Bronchial epithelial cell (primary cell): ENCODE measurements around the gene RIOK3. TPM values are rescaled to one million over a fixed set of nuclear protein-coding genes. Genes with fewer than 3 reads are reported as not detected.
A peak's percentile ranks its signal among the peaks of the same experiment; 100 is the strongest.

Experiments
- DNase-seq: peaks from one replicate; pipeline ENCODE4 v3.0.0-alpha.2; 2010; ENCODE audit warnings: low read depth
- FAIRE-seq: peaks from 2 replicates; lab custom pipeline; 2011; peaks lifted over from hg19 to GRCh38; lab: Jason Lieb, UNC
- H3K27me3 ChIP-seq: 2 replicates; pipeline ENCODE4 v1.5.1; 2011; ENCODE audit warnings: low read length; ENCODE audit not compliant: control insufficient read depth, insufficient read depth
- H3K36me3 ChIP-seq: 2 replicates; pipeline ENCODE4 v1.5.1; 2011; ENCODE audit warnings: low read length; ENCODE audit not compliant: control insufficient read depth, insufficient read depth
- H3K4me3 ChIP-seq: 2 replicates; pipeline ENCODE4 v1.5.1; 2011; ENCODE audit warnings: mild to moderate bottlenecking, low read depth, low read length, control low read depth
- CTCF ChIP-seq: IDR thresholded peaks from 2 replicates; pipeline ENCODE4 v1.5.1; 2011; ENCODE audit warnings: mild to moderate bottlenecking, moderate library complexity, low read length, control low read depth, inconsistent platforms; ENCODE audit not compliant: insufficient read depth, severe bottlenecking
- total RNA-seq: library from RNA; depleted of rRNA; stranded (reverse); fragments of >200 nt; gene quantifications from 2 replicates; pipeline ENCODE4 v1.2.1, GENCODE V29; 2014

Gene RIOK3
- total RNA-seq, 1 donor from 2014 or later: 144 TPM

GRCh38 chr18:23453680-23454058 lies 582 bp downstream of the RIOK3 start:
- TF ChIP-seq CTCF: no peak
- Histone ChIP-seq H3K27me3 (no peaks in the 10 kb centered on the region), H3K36me3 (no peaks in the 10 kb centered on the region), H3K4me3 (peak overlapping the region; percentile 73)
- FAIRE-seq: no peak
- peak; percentile 96 for DNase-seq

- no peak overlapping the region for H3K4me3 ChIP-seq
- DNase-seq (no peak), FAIRE-seq (no peak)
- no peaks in the 10 kb centered on the region for H3K27me3 ChIP-seq
- no peak for TF ChIP-seq CTCF
- peaks cover 2% of the 10 kb centered on the region for H3K36me3 ChIP-seq
Observed at GRCh38 chr18:23456835-23457234, 3.7 kb downstream of the RIOK3 start.

DNA sequence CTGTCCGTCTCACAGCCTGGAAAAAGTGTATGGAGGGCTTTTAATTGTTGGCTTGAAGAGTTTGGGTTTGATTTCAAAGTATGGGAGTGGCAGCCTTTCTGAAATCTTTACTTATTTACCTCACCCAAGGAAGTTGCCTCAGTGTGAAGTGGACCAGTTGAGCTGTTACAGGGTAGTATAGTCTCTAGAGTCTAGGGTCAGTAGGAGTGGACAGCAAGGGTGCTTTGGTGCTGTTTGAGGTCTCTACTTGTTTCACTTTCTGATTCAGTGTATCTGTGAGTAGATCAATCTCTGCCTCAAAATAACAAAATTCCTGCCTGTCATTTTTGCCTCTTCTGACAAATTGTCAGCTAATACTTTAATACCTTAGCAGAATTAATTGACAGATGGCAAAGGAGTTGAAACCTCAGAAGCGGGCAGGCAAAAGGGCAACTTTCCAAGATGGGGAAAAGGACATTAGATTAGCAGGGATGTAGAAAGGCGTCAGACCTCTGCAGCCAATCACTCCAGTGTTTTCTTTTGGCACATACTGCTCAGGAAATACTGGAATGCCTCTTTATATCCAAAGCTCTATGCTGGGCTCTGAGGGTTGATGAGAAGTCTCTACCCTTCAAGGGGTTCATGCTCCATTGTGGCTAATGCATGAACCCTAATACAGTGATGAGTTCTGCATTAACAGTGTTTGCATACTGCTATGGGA lies 5.9 kb downstream of the RIOK3 start:
- DNase-seq: no peak
- TF ChIP-seq CTCF: no peak
- Histone ChIP-seq H3K4me3 (no peak overlapping the region), H3K27me3 (no peaks in the 10 kb centered on the region), H3K36me3 (peaks cover 10% of the 10 kb centered on the region)
- no peak for FAIRE-seq

- no peak for FAIRE-seq
Observed at GRCh38 chr18:23459530-23459921, 6.4 kb downstream of the RIOK3 start.

GRCh38 chr18:23460285-23461273 lies 7.5 kb downstream of the RIOK3 start:
- peaks cover 10% of the 10 kb centered on the region for H3K36me3 ChIP-seq

More at GRCh38 chr18:23459530-23459921, 6.4 kb downstream of the RIOK3 start:
- no peak for TF ChIP-seq CTCF
- H3K4me3 ChIP-seq: no peak overlapping the region
- DNase-seq: no peak
- H3K36me3 ChIP-seq: peaks cover 10% of the 10 kb centered on the region
- H3K27me3 ChIP-seq: no peaks in the 10 kb centered on the region

More at GRCh38 chr18:23460285-23461273, 7.5 kb downstream of the RIOK3 start:
- Histone ChIP-seq H3K27me3 (no peaks in the 10 kb centered on the region), H3K4me3 (no peak overlapping the region)
- DNase-seq (no peak), FAIRE-seq (no peak)
- TF ChIP-seq CTCF: no peak
